HepG2 (cell line): ENCODE results near the gene PHYH. TPM values are rescaled to one million over a fixed set of nuclear protein-coding genes. Genes with fewer than 3 reads are reported as not detected.

Experiments used
- MBD4 ChIP-seq: IDR thresholded peaks from 2 replicates; pipeline ENCODE4 v1.6.1; 2012; ENCODE audit warnings: low read length, inconsistent platforms, borderline replicate concordance
- MNT ChIP-seq: fragments of 450-650 bp; IDR thresholded peaks from 2 replicates; pipeline ENCODE4 v1.6.1; 2016
- MZF1 ChIP-seq: sonication (generic); formaldehyde crosslinking; IDR thresholded peaks from 2 replicates; pipeline ENCODE4 v1.8.1; 2023; ENCODE audit warnings: mild to moderate bottlenecking, missing genetic modification reagents, borderline replicate concordance
- NBN ChIP-seq: fragments of 450-650 bp; conservative IDR thresholded peaks from 2 replicates; pipeline ENCODE4 v1.6.1; 2017
- PAX8 ChIP-seq: sonication (generic); formaldehyde crosslinking; IDR thresholded peaks from 2 replicates; pipeline ENCODE4 v1.8.0; 2022; ENCODE audit warnings: mild to moderate bottlenecking, missing genetic modification reagents, borderline replicate concordance
- POLR2G ChIP-seq: fragments of 200-400 bp; formaldehyde crosslinking; IDR thresholded peaks from 2 replicates; pipeline ENCODE4 v1.6.1; 2018; ENCODE audit warnings: mild to moderate bottlenecking, low read depth, low read length, moderate library complexity
- RFX3 ChIP-seq: IDR thresholded peaks from 2 replicates; pipeline ENCODE4 v1.6.1; 2016; ENCODE audit warnings: missing biosample characterization, missing genetic modification reagents
- ZNF280B ChIP-seq: sonication (generic); formaldehyde crosslinking; IDR thresholded peaks from 2 replicates; pipeline ENCODE4 v1.5.0; 2020; ENCODE audit warnings: missing genetic modification reagents, mild to moderate bottlenecking, borderline replicate concordance
- ZNF281 ChIP-seq: sonication (generic); formaldehyde crosslinking; IDR thresholded peaks from 2 replicates; pipeline ENCODE4 v1.4.0; 2020; ENCODE audit warnings: missing genetic modification reagents, borderline replicate concordance
- ZNF563 ChIP-seq: sonication (generic); formaldehyde crosslinking; IDR thresholded peaks from 2 replicates; pipeline ENCODE4 v1.8.0; 2022; ENCODE audit warnings: mild to moderate bottlenecking, moderate library complexity, missing genetic modification reagents
- ZNF607 ChIP-seq: sonication (generic); formaldehyde crosslinking; IDR thresholded peaks from 2 replicates; pipeline ENCODE4 v1.5.1; 2020; ENCODE audit warnings: missing genetic modification reagents, mild to moderate bottlenecking, borderline replicate concordance
- ZNF790 ChIP-seq: sonication (generic); formaldehyde crosslinking; IDR thresholded peaks from 2 replicates; pipeline ENCODE4 v1.8.0; 2022; ENCODE audit warnings: missing genetic modification reagents, mild to moderate bottlenecking, borderline replicate concordance
- ZUFSP ChIP-seq: sonication (generic); formaldehyde crosslinking; IDR thresholded peaks from 2 replicates; pipeline ENCODE4 v1.9.0; 2021; ENCODE audit warnings: missing genetic modification reagents, mild to moderate bottlenecking, borderline replicate concordance
- polyA plus RNA-seq, 8 experiments: library from polyadenylated mRNA; depleted of rRNA in 3 of 8; stranded (reverse) in 7 of 8; unstranded in 1 of 8; fragments of >200 nt; fragmentation: Illumina TruSeq in 4 of 8; extraction: Trizol in 4 of 8; gene quantifications; 2 replicates each; pipeline versions ENCODE4 v1.2.1 to v1.2.3, GENCODE V29; 2011 to 2016; ENCODE audit warnings: low read depth in 4 of 8, missing spikeins in 1 of 8, mixed read lengths in 1 of 8; ENCODE audit not compliant: insufficient read depth in 1 of 8
- total RNA-seq, 5 experiments: library from RNA; depleted of rRNA; stranded (reverse); fragments of >200 nt; fragmentation: Illumina TruSeq; extraction: Trizol; gene quantifications; 2 replicates each; pipeline ENCODE4 v1.2.3, GENCODE V29; 2016; ENCODE audit warnings: low read depth in 1 of 5
- TF ChIP-seq, protein P1 (sequence below): sonication (generic); formaldehyde crosslinking; IDR thresholded peaks from 2 replicates; pipeline ENCODE4 v1.4.0; 2020; ENCODE audit warnings: missing genetic modification reagents

The PHYH gene
- total and polyA plus RNA-seq, 2 of the 13 experiments (the other 11 are each of a cell fraction or from before 2014, with no cell fraction given), result 27.2 to 34.5 TPM

GRCh38 chr10:13291821-13292773, 7.8 kb downstream of the PHYH start (continued):
- no peak for TF ChIP-seq ZNF280B (CRISPR knock-in tag)
- TF ChIP-seq, protein P1, sequence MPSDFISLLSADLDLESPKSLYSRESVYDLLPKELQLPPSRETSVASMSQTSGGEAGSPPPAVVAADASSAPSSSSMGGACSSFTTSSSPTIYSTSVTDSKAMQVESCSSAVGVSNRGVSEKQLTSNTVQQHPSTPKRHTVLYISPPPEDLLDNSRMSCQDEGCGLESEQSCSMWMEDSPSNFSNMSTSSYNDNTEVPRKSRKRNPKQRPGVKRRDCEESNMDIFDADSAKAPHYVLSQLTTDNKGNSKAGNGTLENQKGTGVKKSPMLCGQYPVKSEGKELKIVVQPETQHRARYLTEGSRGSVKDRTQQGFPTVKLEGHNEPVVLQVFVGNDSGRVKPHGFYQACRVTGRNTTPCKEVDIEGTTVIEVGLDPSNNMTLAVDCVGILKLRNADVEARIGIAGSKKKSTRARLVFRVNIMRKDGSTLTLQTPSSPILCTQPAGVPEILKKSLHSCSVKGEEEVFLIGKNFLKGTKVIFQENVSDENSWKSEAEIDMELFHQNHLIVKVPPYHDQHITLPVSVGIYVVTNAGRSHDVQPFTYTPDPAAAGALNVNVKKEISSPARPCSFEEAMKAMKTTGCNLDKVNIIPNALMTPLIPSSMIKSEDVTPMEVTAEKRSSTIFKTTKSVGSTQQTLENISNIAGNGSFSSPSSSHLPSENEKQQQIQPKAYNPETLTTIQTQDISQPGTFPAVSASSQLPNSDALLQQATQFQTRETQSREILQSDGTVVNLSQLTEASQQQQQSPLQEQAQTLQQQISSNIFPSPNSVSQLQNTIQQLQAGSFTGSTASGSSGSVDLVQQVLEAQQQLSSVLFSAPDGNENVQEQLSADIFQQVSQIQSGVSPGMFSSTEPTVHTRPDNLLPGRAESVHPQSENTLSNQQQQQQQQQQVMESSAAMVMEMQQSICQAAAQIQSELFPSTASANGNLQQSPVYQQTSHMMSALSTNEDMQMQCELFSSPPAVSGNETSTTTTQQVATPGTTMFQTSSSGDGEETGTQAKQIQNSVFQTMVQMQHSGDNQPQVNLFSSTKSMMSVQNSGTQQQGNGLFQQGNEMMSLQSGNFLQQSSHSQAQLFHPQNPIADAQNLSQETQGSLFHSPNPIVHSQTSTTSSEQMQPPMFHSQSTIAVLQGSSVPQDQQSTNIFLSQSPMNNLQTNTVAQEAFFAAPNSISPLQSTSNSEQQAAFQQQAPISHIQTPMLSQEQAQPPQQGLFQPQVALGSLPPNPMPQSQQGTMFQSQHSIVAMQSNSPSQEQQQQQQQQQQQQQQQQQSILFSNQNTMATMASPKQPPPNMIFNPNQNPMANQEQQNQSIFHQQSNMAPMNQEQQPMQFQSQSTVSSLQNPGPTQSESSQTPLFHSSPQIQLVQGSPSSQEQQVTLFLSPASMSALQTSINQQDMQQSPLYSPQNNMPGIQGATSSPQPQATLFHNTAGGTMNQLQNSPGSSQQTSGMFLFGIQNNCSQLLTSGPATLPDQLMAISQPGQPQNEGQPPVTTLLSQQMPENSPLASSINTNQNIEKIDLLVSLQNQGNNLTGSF, result no peak
- TF ChIP-seq NBN, result no peak
- TF ChIP-seq ZUFSP (CRISPR knock-in tag), result no peak
- no peak for TF ChIP-seq POLR2G
- TF ChIP-seq ZNF563 (CRISPR knock-in tag), result no peak
- TF ChIP-seq ZNF607 (CRISPR knock-in tag), result no peak
- no peak for TF ChIP-seq RFX3 (CRISPR knock-in tag)
- TF ChIP-seq MNT, result no peak
- TF ChIP-seq MZF1, result no peak
- no peak for TF ChIP-seq MBD4
- TF ChIP-seq PAX8 (CRISPR knock-in tag), result no peak
- TF ChIP-seq ZNF790 (CRISPR knock-in tag), result no peak
- no peak for TF ChIP-seq ZNF281
